ENCODE measurements around the gene HSPA12B.

The HSPA12B gene

DNA sequence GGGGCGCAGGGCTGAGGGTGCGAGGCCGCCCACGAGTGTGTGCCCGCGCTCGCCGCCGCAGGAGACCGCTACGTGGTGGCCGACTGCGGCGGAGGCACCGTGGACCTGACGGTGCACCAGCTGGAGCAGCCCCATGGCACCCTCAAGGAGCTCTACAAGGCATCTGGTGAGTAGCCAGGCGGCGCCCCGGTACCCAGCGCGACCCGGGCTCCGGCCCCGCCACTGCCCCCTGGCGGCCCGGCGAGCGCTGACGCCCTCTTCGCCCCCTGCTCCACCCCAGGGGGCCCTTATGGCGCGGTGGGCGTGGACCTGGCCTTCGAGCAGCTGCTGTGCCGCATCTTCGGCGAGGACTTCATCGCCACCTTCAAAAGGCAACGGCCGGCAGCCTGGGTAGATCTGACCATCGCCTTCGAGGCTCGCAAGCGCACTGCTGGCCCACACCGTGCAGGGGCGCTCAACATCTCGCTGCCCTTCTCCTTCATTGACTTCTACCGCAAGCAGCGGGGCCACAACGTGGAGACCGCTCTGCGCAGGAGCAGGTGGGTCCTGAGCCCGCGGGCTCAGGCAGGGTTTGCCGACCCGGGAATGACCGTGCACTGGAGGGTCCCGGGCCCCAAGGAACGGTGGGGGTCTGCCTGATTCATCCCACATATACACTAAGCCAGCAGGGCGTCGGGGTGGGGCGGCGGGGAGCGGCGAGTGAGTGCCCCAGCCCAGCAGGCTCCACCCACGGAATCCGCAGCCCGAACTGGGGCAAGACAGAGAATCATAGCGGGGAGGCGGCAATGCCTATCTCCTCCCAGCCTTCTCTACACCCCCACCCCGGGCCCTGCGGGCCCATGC lies 17.4 kb downstream of the HSPA12B start:
- peak in 4 of 6 experiments; percentile 3 to 20 (median 6) for DNase-seq

DNA sequence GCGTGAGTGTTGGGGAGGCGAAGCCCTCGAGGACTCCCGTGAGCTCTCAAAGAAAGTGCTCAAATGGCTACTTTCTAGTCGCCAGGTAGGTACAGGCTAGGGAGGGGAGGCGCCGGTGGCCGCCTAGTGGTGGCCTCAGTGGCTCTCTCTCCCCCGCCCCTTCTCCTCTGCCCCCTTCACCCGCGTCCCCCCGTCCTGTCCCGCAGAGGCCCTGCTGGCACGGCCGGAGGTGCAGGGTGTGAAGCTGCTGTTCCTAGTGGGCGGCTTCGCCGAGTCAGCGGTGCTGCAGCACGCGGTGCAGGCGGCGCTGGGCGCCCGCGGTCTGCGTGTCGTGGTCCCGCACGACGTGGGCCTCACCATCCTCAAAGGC lies 18.8 kb downstream of the HSPA12B start:
- DNase-seq, result no peak

DNA sequence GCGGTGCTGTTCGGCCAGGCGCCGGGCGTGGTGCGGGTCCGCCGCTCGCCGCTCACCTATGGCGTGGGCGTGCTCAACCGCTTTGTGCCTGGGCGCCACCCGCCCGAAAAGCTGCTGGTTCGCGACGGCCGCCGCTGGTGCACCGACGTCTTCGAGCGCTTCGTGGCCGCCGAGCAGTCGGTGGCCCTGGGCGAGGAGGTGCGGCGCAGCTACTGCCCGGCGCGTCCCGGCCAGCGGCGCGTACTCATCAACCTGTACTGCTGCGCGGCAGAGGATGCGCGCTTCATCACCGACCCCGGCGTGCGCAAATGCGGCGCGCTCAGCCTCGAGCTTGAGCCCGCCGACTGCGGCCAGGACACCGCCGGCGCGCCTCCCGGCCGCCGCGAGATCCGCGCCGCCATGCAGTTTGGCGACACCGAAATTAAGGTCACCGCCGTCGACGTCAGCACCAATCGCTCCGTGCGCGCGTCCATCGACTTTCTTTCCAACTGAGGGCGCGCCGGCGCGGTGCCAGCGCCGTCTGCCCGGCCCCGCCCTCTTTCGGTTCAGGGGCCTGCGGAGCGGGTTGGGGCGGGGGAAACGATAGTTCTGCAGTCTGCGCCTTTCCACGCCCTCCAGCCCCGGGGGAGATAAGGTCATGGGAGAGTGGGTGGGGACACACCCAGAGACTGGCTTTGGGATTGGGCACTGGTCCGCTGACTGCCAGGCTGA lies 19.3 kb downstream of the HSPA12B start:
- DNase-seq, result peak in 5 of 6 experiments; percentile 11 to 56 (median 25)

DNA sequence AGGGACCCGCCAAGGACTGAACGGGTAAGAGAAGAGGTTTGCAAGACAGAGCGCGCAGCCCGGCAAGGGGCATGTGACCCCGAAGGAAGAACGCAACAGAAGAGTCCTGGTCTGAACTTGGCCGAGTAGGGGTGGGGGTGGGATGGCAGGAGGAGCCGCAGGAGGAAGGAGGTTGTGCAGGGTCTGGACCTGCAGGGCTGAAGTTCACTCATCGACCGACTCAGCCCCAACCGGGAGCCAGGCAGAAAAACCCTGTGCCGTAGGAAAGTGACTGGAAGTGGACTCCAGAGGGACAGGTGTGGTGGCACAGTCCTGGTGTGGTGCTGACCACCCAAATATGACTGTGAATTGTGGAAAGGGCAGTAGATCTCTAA lies 19.9 kb downstream of the HSPA12B start:
- peak in 1 of 6 experiments; percentile 18 for DNase-seq

DNA sequence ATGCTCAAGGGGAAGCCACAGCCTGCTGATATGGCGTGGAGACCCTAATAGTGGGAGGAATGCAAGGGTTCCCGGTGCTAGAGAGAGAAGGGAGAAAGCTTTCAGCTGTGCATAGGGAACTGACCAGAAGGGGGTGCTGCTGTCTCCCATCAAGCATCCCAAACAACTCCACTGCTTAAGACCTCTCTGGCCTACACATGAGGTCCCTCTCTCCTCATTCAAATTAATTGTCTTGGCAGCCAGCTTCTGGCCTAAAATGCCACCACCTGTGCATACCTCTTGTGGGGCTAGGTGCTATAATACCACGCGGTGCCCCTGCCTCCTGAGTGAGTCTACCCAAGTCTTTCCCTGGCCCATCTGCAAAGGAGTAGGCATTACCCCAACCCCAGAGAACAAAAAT lies 20.6 kb downstream of the HSPA12B start:
- DNase-seq, result peak; percentile 18 to 62 (median 32)

DNA sequence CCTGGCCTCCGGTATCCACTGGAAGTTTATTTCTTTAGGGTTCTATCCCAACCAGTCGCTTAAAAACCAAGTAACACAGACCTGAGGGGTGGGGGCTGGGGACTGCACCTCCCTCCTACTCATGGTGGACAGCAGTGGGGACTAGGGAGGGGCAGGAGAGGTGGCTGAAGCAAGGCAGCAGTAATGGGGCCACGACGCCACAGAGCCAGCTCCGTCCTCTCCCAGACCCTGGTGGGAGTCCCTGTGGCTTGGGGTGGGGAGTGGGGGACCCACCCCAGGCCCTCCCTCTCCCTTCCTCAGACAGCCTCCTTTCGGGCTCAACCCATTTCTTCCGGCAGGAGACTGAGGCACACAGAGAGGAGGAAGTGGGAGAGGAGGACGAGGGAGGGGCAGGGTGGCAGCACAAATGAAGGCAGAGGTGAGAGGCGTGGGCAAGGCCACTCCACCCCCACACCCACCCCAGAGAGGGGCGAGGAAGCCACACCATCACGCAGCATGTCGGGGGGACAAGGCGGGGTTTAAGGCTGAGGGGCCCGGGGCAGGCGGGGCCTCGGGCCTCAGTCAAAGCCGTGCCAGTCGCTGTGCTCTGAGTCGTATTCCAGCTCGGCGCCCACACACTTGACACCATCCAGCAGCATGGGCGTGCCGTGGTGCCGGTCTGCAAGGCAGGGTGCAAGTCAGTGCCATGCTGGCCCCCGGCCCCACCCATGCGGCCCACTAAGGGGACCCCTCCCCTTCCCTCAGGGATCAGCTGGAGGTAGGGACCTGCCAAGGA lies 21.2 kb downstream of the HSPA12B start:
- DNase-seq, result no peak

DNA sequence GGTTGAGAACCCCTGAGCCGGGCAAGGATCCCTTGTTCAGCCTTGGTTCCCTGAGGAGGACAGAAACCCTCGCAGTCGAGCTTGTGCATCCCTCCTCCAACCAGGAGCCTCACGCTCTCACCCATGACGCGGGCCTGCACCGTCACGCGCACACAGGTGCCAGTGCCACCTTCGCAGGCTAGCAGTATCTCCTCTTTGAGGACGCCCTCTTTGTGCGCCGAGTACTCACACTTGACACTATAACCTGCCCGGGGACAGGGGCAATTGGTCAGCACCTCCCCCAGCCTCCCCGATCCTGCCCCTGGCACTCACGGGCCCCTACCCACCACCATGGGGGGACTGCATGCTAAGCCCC lies 21.8 kb downstream of the HSPA12B start:
- no peak for DNase-seq

DNA sequence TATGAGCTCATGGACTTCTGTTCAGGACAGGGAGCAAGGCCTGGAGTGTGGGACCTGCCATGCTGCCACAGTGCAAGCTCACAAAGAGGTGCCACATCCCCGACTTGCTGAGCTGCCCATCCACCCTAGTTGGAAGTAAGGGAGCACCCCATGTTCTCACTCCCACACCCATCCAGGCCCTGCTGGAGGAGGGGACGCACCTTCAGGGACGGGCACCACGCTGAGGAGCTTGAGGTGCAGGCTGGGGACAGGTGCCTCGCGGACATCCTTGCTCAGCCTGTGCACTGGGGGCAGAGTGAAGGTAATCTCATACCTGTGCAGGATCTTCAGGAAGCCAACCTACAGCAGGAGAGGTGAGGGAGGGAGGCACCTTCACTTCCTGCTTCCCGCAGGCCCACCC lies 22.8 kb downstream of the HSPA12B start:
- no peak for DNase-seq

DNA sequence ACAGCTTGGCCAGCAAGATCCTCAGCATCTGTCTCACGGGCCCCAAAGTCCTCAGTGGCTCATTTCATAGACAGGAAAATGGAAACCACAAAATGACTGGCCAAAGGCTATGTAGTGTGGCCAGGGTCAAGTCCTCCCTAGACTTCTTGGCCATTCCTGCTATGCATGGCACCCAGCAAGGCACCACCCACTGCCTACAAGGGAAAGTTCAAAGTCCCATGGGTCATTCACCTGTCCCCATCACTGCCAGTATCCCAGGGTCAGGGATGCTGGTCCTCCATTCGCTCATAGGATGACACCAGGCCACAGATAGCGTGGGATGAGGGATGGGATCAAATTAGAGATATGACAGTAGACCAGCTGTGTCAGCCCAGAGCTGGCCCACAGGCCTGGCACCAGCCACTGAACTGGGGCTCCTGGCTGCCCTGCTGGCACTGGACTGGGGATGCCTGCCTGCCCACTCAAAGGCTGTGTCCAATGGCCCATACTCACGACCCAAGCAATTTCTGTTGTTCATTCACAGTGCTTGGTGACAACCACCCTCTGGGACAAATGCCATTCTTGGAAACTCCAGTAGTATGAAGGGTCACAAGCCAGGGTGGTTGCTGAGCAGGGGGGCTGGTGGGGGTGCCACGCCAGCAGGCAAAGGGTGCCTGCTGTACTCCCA lies 23.5 kb downstream of the HSPA12B start:
- DNase-seq, result no peak

DNA sequence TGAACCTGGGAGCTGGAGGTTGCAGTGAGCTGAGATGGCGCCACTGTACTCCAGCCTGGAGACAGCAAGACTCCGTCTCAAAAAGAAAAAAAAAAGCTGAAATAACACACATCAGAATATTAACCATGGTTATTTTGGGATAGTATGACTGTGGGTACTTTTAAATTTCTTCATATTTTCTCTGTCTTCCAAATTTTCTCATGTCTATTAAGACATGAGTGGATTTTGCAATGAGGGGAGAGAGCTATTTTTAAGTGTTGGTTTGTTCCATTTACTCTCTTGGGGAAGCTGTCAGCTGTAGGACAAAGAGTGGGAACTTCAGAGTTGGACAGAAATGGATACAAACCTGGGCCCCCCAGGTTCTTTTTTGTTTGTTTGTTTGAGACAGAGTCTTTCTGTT lies 24.8 kb downstream of the HSPA12B start:
- DNase-seq, result no peak

DNA sequence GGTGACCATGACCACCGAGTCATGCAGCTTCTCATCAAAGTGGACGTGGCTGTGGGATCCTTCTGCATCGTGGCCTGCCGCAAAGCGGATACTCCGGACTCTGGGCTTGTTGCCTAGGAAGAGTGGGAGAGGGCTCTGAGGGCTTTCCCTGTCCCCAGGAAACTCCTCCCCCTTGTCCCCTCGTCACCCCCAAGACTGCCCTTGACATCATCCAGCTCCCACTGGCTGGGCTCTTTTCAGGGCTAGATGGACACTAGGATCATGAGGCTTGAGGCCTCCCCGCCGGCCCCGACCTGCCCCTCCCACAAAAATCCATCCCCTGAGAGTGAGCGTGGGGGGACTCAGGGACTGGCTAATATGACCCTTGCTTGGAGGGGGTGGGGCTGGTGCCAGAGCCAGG lies 26.1 kb downstream of the HSPA12B start:
- DNase-seq, result no peak

DNA sequence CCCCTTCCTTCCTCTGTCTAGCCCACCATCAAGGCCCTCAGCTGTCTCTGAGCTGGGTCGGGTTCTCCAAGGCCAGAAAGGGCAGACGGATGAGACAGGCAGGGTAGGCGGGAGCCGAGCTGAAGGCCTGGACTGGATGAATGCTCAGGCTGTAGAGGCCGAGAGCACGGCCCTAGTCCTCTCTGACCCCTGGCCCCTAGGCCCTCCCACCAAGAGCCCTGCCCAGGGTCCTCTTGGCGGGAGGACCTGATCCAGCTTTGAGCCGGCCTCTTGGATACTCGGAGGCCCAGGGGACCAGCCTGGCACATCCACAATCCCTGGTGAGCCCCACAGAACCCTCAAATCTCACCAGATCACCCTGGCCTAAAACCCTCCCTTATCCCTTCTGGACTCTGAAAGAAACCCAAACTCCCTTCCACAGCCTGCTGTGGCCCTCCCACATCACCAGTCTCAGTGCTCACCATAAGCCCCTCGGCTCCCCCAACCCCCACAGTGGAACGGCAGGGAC lies 26.9 kb downstream of the HSPA12B start:
- DNase-seq, result no peak

DNA sequence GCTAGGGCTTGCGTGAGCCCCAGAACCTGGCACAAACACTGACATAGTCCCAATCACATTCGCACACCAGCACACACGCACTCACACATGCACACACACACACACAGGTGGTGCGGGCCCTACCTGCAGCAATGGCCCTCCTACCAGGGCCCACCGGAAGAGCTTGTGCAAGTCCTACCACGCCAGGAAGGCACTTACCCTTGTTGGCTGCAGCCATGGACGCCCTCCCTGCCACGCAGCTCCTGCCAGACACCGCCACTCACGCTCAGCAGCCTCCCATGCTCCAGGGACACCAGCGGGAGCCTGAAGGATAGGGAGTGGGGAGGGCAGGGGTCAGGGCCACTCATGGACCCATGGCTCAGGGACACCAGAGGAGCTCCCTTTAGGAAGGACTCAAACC lies 27.4 kb downstream of the HSPA12B start:
- DNase-seq, result no peak

DNA sequence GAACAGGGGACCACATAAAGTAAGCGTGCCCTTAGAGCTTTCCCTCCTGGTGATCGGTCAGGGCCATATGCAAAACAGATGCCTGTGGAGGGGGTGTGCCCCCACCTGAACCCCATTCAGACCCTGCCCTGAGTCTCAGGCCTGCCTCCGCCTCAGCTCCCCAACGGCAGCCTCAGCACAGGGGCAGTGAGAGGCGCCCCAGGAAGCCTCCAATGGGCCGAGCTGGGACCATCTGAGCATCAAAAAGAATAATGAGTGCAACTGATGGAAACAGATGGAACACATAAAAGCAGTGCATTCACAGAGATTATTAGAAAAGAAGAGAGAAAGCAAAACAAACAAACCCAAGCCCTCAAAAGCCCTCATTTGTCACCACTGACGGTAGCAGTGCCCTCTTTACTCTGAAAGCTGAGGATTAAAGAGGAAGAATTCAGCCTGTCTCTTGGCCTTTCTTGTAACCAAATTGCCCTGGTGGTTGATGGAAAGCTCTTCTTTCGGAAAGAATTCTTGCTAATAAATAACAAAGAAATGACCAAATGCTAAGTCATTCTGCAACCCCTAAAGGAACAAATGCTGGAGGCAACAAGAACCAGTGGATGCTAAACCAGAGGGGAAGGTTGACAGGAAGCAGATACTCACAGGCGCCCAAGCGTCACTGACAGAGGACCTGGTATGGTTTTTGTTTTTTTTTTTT lies 28.3 kb downstream of the HSPA12B start:
- DNase-seq, result no peak

DNA sequence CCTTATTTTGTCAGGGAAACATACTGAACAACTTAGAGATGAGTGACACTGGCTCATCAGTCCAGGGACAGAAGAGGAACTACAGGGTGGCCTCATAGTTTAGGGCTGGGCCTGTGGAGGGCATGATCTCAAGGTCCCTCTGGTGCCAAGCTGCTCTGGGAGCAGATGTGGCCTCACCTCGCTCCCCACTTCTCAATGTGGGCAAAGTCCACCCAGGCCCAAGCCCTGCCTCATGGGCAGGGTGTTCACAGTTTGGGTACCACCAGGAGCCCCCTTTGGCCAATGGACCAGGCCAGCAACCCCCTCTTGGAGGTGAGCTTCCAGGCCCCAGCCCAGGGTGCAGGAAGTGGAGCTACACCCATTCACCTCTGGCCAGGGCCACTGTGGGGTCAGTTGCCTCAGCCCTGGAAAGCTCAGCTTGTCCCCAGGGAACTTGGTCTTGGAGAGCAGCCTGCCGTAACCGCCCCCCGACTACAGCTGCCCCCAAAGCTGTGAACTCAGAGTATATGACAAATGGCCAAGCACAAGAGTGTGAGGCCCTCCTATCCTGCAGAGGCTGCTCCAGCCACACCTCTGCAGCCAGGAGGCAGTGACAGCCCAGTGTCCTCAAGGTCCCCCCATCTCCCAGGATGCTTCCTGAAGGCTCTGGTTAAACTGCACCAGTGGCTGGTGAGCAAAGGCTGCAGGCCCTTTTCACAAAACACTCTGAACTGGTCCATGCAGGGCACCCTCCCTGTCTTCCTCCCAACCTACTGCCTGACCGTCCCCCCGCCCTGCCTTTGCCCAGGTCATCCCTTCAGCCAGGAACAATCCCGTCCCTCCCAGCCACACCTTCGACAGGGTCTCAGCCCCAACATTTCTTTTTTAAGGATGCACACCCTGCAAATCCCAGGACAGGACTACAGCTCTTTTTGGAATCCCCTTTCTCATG lies 31.5 kb downstream of the HSPA12B start:
- no peak for DNase-seq

DNA sequence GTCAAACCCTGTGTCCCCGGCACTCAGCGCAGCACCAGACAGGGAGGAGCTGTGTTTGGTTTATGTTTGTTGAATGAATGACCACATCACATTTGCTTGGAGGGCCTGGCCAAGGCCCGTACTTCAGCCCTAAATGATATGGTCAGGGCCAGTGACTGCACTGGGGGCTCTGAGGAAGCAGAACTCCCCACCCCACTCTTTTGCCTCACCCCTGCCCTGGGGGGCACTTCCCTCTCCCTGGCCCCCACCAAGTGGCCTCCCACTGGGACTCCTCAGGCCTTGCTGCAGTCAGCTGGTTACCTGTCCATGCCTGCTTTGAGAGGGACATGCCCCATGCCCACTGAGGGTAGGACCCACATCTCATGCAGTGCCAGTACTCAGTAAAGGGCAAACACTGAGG lies 32.2 kb downstream of the HSPA12B start:
- no peak for DNase-seq

DNA sequence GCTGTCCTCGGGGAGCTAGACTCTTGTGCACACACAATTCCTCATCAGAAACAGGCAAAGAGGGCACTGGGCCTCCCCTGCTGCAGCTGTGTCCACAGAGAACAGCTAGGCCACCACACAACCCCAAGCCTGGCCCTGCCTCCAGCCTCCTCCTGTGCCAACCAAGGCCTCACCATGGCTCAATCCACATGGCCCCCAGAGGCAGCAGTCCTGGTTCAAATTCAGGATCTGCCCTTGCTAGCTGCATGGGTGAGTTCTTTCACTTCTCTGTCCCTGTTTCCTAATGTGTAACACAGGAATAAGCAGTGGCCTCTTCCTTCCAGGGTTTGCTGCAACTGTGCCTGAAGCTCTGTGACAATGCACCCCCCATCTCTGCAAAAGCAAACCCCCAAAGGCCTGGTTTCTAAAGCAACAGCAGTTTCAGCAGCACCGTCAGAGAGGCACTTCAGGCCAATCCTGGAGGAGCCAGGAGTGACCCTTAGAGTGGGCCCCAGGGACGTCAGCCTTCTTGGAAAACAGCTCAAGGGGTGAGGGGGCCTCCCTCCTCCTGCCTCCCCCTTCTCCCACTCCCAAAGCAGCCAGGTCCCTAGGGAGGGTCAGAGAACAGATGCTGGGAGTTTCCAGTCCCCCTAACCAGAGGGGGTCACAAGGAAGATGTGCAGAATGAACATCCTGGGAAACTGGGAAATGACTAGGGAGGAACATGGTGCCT lies 32.8 kb downstream of the HSPA12B start:
- no peak for DNase-seq

DNA sequence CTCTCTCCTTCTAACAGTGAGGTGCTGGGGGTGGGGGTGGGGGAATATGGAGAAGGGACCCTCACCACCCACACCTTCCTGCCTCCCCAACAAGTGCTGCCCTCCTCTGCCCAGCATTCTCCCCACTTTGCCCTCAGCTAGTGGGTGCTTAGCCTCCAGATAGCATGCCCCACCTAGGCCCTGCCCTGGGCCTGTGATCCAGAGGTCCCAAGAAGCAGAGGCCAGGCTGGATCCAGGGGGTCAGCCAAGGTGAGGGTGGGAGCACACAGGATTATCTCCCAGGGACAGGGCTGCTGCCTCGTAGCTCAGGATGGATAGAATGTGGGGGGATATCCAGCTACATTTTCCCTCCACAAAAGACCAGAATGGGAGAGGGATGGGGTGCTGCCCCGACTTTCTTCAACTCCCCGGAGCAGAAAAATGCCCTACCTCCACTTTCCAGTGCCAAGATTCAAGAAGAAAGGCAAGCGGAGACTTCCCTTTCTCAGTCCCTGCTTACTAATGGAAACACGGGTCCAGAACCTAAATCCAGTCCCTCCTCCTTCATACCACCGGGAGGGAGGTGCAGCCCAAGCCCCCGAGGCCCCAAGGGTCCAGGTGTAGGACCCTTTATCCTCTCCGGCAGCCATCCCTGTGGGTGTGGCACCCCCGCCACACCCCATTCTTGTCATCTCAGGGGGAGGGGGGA lies 34.1 kb downstream of the HSPA12B start:
- DNase-seq, result no peak

DNA sequence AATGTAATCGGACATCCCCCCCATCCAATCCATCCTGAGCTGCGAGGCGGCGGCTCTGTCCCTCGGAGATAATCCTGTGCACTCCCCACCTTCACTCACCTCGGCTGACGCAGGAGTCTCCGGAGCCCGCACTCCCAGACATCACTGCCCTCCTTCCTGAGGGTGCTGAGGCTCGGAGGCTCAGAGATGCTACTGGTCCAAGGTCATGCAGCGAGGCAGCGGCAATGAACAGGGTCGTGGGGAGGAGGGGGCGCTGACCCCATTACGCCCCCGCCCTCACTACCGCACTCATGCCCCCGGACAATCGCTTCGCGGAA lies 34.6 kb downstream of the HSPA12B start:
- peak in 2 of 6 experiments; percentile 28 to 30 for DNase-seq

Measured in stimulated activated naive CD4-positive, alpha-beta T cell (primary cell).